Kidney epithelial cell (primary cell): ENCODE results near the gene CDT1. TPM values are rescaled to one million over a fixed set of nuclear protein-coding genes. Genes with fewer than 3 reads are reported as not detected.

Experiments used
- DNase-seq: peaks from one replicate; pipeline ENCODE4 v3.0.0-alpha.2; 2010; ENCODE audit warnings: low read depth
- H3K27me3 ChIP-seq: 2 replicates; pipeline ENCODE4 v1.6.0; 2011; ENCODE audit warnings: low read length; ENCODE audit not compliant: control insufficient read depth, insufficient read depth
- H3K36me3 ChIP-seq: 2 replicates; pipeline ENCODE4 v1.5.1; 2011; ENCODE audit warnings: low read length; ENCODE audit not compliant: control insufficient read depth, insufficient read depth
- H3K4me3 ChIP-seq: 2 replicates; pipeline ENCODE4 v1.5.1; 2011; ENCODE audit warnings: low read depth, mild to moderate bottlenecking, control low read depth, low read length
- CTCF ChIP-seq: IDR thresholded peaks from 2 replicates; pipeline ENCODE4 v1.5.1; 2011; ENCODE audit warnings: mild to moderate bottlenecking, moderate library complexity, low read length, control low read depth, inconsistent platforms; ENCODE audit not compliant: insufficient read depth, poor library complexity, severe bottlenecking
- total RNA-seq: library from RNA; depleted of rRNA; stranded (reverse); fragments of >200 nt; gene quantifications from 2 replicates; pipeline ENCODE4 v1.2.3, GENCODE V29; 2015

The CDT1 gene
- total RNA-seq, 1 donor from 2014 or later = 14.5 TPM

GRCh38 chr16:88840600-88841215 lies 37.1 kb downstream of the CDT1 start:
- H3K27me3 ChIP-seq = no peaks in the 10 kb centered on the region
- no peak for DNase-seq
- TF ChIP-seq CTCF = no peak

GRCh38 chr16:88841521-88842307 lies 38.1 kb downstream of the CDT1 start:
- H3K4me3 ChIP-seq = no peak overlapping the region
- no peaks in the 10 kb centered on the region for H3K27me3 ChIP-seq
- H3K36me3 ChIP-seq = no peaks in the 10 kb centered on the region
- no peak for TF ChIP-seq CTCF
- DNase-seq = no peak

More at GRCh38 chr16:88840600-88841215, 37.1 kb downstream of the CDT1 start:
- Histone ChIP-seq H3K4me3 (no peak overlapping the region), H3K36me3 (no peaks in the 10 kb centered on the region)

GRCh38 chr16:88842308-88842756 lies 38.7 kb downstream of the CDT1 start:
- no peaks in the 10 kb centered on the region for H3K27me3 ChIP-seq
- DNase-seq = no peak
- no peak overlapping the region for H3K4me3 ChIP-seq
- H3K36me3 ChIP-seq = no peaks in the 10 kb centered on the region
- no peak for TF ChIP-seq CTCF

GRCh38 chr16:88842806-88843205 lies 39.2 kb downstream of the CDT1 start:
- no peaks in the 10 kb centered on the region for H3K36me3 ChIP-seq
- no peak for DNase-seq
- TF ChIP-seq CTCF = no peak
- H3K4me3 ChIP-seq = no peak overlapping the region
- H3K27me3 ChIP-seq = no peaks in the 10 kb centered on the region

- no peak for TF ChIP-seq CTCF
- Histone ChIP-seq H3K4me3 (no peak overlapping the region), H3K36me3 (no peaks in the 10 kb centered on the region), H3K27me3 (no peaks in the 10 kb centered on the region)
- no peak for DNase-seq
Measured at GRCh38 chr16:88843256-88843655, 39.7 kb downstream of the CDT1 start.
